ENCODE results near the gene CPAMD8. TPM values are rescaled to one million over a fixed set of nuclear protein-coding genes. Genes with fewer than 3 reads are reported as not detected.

The CPAMD8 gene
- total RNA-seq, 1 experiment from 2014 or later: 0.20 TPM

- Histone ChIP-seq H3K9ac (ENCODE audit: low read length) (no peak overlapping the region), H4K20me1 (ENCODE audit: insufficient read depth) (no peaks in the 10 kb centered on the region), H3K4me3 (replicated peaks in 1 of 2; ENCODE audit: low read depth in 1 of 2, low read length in 2 of 2) (no peak overlapping the region), H3K9me3 (ENCODE audit: control insufficient read depth in 1 of 2, insufficient read depth in 1 of 2, low read depth in 1 of 2, low read length in 2 of 2) (peaks cover 13 to 16% of the 10 kb centered on the region in 2 experiments; a peak in 2 of 4 replicates), H3K27me3 (ENCODE audit: insufficient read depth, low read length) (no peaks in the 10 kb centered on the region), H3K4me1 (ENCODE audit: control insufficient read depth in 1 of 2, insufficient read depth in 2 of 2, low read length in 2 of 2) (no peaks in the 10 kb centered on the region), H3K4me2 (ENCODE audit: low read length) (no peak overlapping the region), H2AFZ (ENCODE audit: low read depth, low read length, poor library complexity, severe bottlenecking) (no peak overlapping the region), H3K36me3 (ENCODE audit: control insufficient read depth in 1 of 2, insufficient read depth in 2 of 2, low read length in 2 of 2) (no peaks in the 10 kb centered on the region), H3K9me2 (ENCODE audit: insufficient read depth) (no peaks in the 10 kb centered on the region), H3K79me2 (ENCODE audit: insufficient read depth, low read length) (no peaks in the 10 kb centered on the region), H3K27ac (ENCODE audit: low read depth, low read length) (no peak overlapping the region)
- ATAC-seq (no peak), DNase-seq (ENCODE audit: low read depth, low spot score) (no peak)
- ChIA-PET POLR2A (no interaction called here), CTCF (no interaction called here), RAD21 (ENCODE audit: low non-redundant PET in 1 of 2, low total read pairs in 2 of 2, uncharacterized antibody in 2 of 2, unreplicated experiment in 2 of 2) (no interaction called here)
- no peak for TF ChIP-seq FOSL1 (IDR thresholded peaks at IDR 0.05; ENCODE audit: low read depth)
- TF ChIP-seq CBX3 (IDR thresholded peaks at IDR 0.05; ENCODE audit: low read depth): no peak
- TF ChIP-seq CEBPB (IDR thresholded peaks at IDR 0.05; ENCODE audit: low read depth): no peak
- TF ChIP-seq RAD21 (IDR thresholded peaks at IDR 0.05; ENCODE audit: low read depth): no peak
- intact Hi-C loops (cut with micrococcal nuclease): no loop called here
- BruUV-seq (replicated peaks): no TSS peak
Observed at GRCh38 chr19:16908759-16909158, 117.9 kb downstream of the CPAMD8 start.

DNA sequence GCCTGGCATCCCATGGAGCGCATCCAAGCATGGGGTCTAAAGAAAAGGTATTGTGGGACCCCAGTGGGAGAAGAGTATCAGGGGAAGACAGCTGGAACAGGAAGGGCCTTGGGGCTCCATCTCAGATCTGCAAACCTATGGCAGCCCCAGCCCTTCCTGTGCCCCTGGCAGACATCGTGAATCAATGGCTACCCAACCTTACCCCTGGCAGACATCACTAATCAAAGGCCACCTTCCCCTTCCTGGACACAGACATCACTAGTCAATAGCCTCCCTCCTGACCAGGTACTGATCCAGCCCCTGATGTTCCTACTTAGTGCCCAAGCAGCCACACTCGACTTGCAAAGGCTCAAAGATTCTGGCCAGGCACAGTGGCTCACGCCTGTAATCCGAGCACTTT, 122.0 kb downstream of the CPAMD8 start:
- TF ChIP-seq FOSL1 (IDR thresholded peaks at IDR 0.05; ENCODE audit: low read depth) (no peak), ZBTB33 (IDR thresholded peaks at IDR 0.05; ENCODE audit: extremely low read depth, insufficient replicate concordance, low read length) (no peak), RAD21 (IDR thresholded peaks at IDR 0.05; ENCODE audit: low read depth) (no peak), CBX3 (IDR thresholded peaks at IDR 0.05; ENCODE audit: low read depth) (no peak), REST (IDR thresholded peaks at IDR 0.05; ENCODE audit: low read depth) (no peak), EGR1 (IDR thresholded peaks at IDR 0.05; ENCODE audit: low read depth) (no peak), EZH2 (IDR thresholded peaks at IDR 0.05) (no peak)
- TF ChIP-seq, protein P1, sequence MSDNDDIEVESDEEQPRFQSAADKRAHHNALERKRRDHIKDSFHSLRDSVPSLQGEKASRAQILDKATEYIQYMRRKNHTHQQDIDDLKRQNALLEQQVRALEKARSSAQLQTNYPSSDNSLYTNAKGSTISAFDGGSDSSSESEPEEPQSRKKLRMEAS (IDR thresholded peaks at IDR 0.05): no peak

More for the DNA sequence above, 122.0 kb downstream of the CPAMD8 start:
- POLR2A ChIA-PET: interaction anchor here (0.6 kb wide), 1 partner anchor 423 kb away, joined by 3 read pairs; no protein-coding TSS in a partner anchor
- Histone ChIP-seq H3K36me3 (ENCODE audit: control insufficient read depth in 1 of 2, insufficient read depth in 2 of 2, low read length in 2 of 2) (no peaks in the 10 kb centered on the region), H3K79me2 (ENCODE audit: insufficient read depth, low read length) (no peaks in the 10 kb centered on the region), H3K9ac (ENCODE audit: low read length) (no peak overlapping the region), H3K27me3 (ENCODE audit: insufficient read depth, low read length) (no peaks in the 10 kb centered on the region), H3K4me3 (replicated peaks in 1 of 2; ENCODE audit: low read depth in 1 of 2, low read length in 2 of 2) (no peak overlapping the region), H2AFZ (ENCODE audit: low read depth, low read length, poor library complexity, severe bottlenecking) (no peak overlapping the region), H3K9me2 (ENCODE audit: insufficient read depth) (no peaks in the 10 kb centered on the region), H3K27ac (ENCODE audit: low read depth, low read length) (no peak overlapping the region), H4K20me1 (ENCODE audit: insufficient read depth) (no peaks in the 10 kb centered on the region), H3K4me1 (ENCODE audit: control insufficient read depth in 1 of 2, insufficient read depth in 2 of 2, low read length in 2 of 2) (peaks cover 0 to under 1% of the 10 kb centered on the region in 2 experiments; a peak in 2 of 4 replicates), H3K4me2 (ENCODE audit: low read length) (no peak overlapping the region), H3K9me3 (ENCODE audit: control insufficient read depth in 1 of 2, insufficient read depth in 1 of 2, low read depth in 1 of 2, low read length in 2 of 2) (no peaks in the 10 kb centered on the region)
- RAD21 ChIA-PET (ENCODE audit: low non-redundant PET in 1 of 2, low total read pairs in 2 of 2, uncharacterized antibody in 2 of 2, unreplicated experiment in 2 of 2): no interaction called here
- BruUV-seq (replicated peaks): no TSS peak
- ATAC-seq (no peak), DNase-seq (ENCODE audit: low read depth, low spot score) (no peak)
- CTCF ChIA-PET: no interaction called here
- intact Hi-C loops (cut with micrococcal nuclease): no loop called here
